SJSA1 (cell line): ENCODE results near the gene PLEKHM3. TPM values are rescaled to one million over a fixed set of nuclear protein-coding genes. Genes with fewer than 3 reads are reported as not detected.
"Not testable (repeated sequence)": the region's sequence is repeated elsewhere in the genome, so short reads cannot be mapped to it uniquely, and the experiment has no call there.

Experiments
- DNase-seq, 2 experiments: peaks; one replicate each; pipeline ENCODE4 v3.0.0-alpha.2; 2015 to 2020; ENCODE audit warnings: low spot score in 2 of 2, low read depth in 1 of 2
- H3K27ac ChIP-seq: fragments of 250-450 bp; sonication (Bioruptor Pico); 2 replicates; pipeline ENCODE4 v1.5.1; 2020; ENCODE audit warnings: mild to moderate bottlenecking, moderate library complexity
- H3K27me3 ChIP-seq: fragments of 250-450 bp; sonication (Bioruptor Pico); replicated peaks from 2 replicates; pipeline ENCODE4 v1.5.1; 2020; ENCODE audit warnings: mild to moderate bottlenecking, moderate library complexity
- H3K36me3 ChIP-seq: fragments of 250-450 bp; sonication (Bioruptor Pico); 2 replicates; pipeline ENCODE4 v1.5.1; 2020; ENCODE audit warnings: mild to moderate bottlenecking
- H3K4me1 ChIP-seq: fragments of 250-450 bp; sonication (Bioruptor Pico); replicated peaks from 2 replicates; pipeline ENCODE4 v1.6.1; 2021; ENCODE audit warnings: mild to moderate bottlenecking
- H3K4me3 ChIP-seq: fragments of 250-450 bp; sonication (Bioruptor Pico); 2 replicates; pipeline ENCODE4 v1.5.1; 2020; ENCODE audit warnings: mild to moderate bottlenecking
- H3K9me3 ChIP-seq: fragments of 250-450 bp; sonication (Bioruptor Pico); replicated peaks from 2 replicates; pipeline ENCODE4 v1.5.1; 2020; ENCODE audit warnings: mild to moderate bottlenecking
- total RNA-seq: library from RNA; depleted of rRNA; stranded (reverse); fragments of >200 nt; shearing (Covaris generic); gene quantifications from 2 replicates; pipeline ENCODE4 v1.2.3, GENCODE V29; 2014

PLEKHM3 gene
- total RNA-seq, 1 experiment from 2014 or later: 5.8 TPM

DNA sequence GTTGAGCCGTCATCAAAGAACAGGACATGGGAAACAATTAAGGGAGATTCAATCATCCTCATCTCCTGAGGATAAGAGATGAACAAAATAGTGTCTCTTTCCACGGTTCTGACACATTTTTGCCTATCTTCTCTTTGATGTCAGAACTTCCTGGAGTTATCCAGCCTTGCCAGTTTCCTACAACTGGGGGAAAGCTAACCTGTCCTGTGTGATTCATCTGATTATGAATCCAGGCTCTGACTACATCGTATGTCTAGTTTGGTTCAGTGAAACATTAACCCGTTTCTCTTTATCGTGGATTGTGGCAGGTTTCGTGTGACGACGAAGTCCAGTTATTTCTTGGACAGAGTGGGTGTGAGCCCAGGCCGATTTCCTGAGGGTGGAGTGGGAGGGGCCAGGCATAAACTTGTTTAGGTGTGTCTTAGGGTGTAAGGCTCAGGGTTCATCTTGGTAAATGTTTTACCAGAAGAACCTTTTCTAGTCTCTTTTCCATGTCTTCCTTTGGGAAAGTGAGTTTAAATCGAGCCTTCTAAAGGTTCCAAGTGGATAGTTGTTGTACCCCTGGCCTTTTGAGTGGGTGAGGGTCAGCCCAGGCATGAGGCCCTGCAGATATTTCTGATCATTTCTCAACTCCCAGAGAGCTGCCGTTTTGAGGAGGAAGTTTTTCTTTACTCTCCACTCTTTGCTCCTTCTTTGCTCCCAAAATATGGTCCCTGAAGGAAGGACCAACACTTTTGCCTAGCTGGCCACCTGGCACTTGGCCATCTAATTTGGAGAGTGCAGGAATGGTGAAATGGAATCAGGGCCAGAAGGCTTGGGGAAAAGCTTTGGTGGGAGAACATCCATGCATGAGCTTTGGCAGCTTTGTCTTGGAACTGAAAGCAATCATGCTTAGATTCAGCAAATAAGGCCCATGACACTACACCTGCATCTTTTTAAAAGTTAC, 205.2 kb downstream of the PLEKHM3 start:
- Histone ChIP-seq H3K4me1 (no peaks in the 10 kb centered on the region), H3K27me3 (no peaks in the 10 kb centered on the region), H3K36me3 (no peaks in the 10 kb centered on the region), H3K9me3 (no peaks in the 10 kb centered on the region), H3K4me3 (no peak overlapping the region), H3K27ac (no peak overlapping the region)
- no peak for DNase-seq

DNA sequence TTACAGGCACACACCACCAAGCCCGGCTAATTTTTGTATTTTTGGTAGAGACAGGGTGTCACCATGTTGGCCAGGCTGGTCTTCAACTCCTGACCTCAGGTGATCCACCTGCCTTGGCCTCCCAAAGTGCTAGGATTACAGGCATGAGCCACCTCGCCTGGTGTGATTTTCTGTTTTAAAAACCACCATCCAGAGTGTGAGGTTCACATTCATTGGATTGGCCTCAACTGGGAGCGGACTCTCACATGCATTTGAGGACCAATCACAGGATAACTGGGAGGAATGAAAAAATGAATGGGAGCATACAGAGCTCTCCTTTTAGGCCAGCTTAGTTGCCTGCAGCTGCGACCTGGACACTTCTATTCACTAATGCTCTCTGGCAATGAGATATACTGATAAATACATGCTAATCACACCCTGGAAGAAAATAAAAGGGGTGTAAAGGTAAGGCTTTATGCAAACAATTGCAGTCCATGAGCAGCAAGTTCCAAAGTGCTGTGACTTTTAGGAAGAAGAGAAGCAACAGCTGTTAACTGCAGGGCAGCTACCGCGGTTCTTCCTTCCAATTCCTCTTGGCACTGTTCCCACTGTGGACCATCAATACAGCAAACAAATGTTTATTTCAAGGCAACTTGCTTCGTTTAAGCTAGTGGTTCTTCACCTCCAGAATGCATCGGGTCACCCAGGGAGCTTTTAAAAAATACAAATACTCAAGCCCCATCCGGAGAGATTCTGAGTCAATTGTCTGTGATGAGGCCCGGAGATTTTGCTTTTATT, 206.1 kb downstream of the PLEKHM3 start:
- no peaks in the 10 kb centered on the region for H3K27me3 ChIP-seq
- no peaks in the 10 kb centered on the region for H3K36me3 ChIP-seq
- H3K9me3 ChIP-seq: no peaks in the 10 kb centered on the region
- no peak overlapping the region for H3K4me3 ChIP-seq
- no peak overlapping the region for H3K27ac ChIP-seq
- no peak for DNase-seq
- no peaks in the 10 kb centered on the region for H3K4me1 ChIP-seq

DNA sequence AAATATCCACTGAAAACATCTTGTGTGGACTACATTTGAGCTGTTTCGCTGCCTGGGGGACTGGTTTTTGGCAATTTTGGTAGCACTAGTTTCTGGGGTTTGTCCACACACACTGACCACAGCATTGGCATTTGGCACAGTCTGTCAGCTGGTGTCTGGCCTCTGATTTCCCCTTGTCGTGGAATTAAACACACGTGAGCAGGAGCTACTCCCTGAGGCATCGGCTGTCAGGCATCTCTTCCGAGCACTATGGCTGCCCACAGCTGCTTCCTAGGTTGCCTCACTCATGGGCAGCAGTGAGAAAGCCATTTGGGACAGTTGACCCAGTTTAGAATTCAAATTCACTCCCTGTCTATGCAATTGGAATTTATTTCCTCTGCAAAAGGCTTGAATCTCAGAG, 208.8 kb downstream of the PLEKHM3 start:
- H3K36me3 ChIP-seq: no peaks in the 10 kb centered on the region
- no peaks in the 10 kb centered on the region for H3K27me3 ChIP-seq
- H3K9me3 ChIP-seq: no peaks in the 10 kb centered on the region
- H3K4me3 ChIP-seq: no peak overlapping the region
- H3K4me1 ChIP-seq: no peaks in the 10 kb centered on the region
- H3K27ac ChIP-seq: no peak overlapping the region
- no peak for DNase-seq

DNA sequence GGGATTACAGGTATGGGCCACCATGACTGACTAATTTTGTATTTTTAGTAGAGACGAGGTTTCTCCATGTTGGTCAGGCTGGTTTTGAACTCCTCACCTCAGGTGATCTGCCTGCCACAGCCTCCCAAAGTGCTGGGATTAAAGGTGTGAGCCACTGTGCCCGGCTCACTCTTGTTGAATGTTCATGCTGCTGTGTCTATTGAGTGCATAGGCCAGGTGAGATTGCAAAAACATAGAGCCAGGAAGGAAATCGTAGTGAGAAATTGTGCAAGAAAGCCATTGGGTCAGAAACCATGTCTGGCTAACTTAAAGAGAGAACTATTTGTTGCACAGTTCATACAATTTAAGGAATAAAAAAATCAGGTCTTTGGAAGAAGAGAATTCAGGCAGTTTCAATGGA, 210.1 kb downstream of the PLEKHM3 start:
- H3K4me3 ChIP-seq: no peak overlapping the region
- no peaks in the 10 kb centered on the region for H3K9me3 ChIP-seq
- no peaks in the 10 kb centered on the region for H3K36me3 ChIP-seq
- no peak overlapping the region for H3K27ac ChIP-seq
- DNase-seq: no peak
- H3K27me3 ChIP-seq: no peaks in the 10 kb centered on the region
- H3K4me1 ChIP-seq: no peaks in the 10 kb centered on the region

DNA sequence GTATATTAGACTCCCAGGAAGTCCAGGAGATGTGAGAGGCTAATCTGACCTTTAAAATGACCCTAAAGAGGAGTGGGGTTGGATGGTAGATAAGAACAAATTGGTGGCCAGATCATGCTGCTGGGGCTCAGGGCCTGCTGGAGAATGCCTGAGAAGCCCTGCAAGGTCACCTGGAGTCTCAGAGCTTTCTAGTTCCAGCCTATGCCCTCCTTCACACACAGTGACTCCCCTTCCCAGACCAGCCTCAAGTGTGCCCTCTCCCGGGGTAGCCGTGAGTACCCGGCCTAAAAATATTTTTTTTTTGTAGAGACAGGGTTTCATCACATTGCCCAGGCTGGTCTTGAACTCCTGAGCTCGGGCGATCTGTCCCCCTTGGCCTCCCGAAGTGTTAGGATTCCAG, 211.4 kb downstream of the PLEKHM3 start:
- no peak for DNase-seq
- no peaks in the 10 kb centered on the region for H3K4me1 ChIP-seq
- H3K27me3 ChIP-seq: no peaks in the 10 kb centered on the region
- no peak overlapping the region for H3K4me3 ChIP-seq
- H3K27ac ChIP-seq: no peak overlapping the region
- no peaks in the 10 kb centered on the region for H3K36me3 ChIP-seq
- H3K9me3 ChIP-seq: no peaks in the 10 kb centered on the region

DNA sequence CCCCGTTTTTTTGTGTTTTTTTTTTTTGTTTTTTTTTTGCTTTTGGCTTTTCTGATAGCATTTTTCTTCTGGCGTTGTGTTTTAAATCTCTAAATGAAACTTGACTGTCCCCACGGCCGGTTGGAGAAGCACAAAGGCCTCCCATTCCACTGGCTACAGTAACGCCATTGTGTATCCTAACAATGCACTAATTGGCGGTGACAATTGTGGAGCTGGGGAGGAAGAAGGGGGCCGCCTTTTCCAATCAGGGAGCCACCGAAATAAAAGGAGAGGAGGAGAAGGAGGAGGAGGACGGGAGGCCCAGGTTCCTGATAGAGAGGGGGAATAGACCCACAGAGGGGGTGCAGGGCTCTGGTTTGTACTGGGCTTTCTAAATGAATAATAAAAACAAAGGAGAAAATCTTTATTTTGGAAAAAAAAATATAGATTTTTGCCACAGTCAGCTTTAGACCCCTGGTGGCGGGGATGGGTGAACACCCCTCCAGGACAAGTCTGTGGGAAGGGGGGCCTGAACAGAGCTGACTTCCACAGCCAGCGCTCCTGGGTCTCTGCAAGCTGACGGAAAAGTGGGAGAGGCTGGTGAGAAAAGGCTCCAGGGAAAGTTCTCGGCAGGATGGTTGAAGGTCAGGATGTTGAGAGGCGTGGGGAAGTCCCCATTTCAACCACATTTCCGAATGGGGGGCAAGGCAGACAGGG, 212.0 kb downstream of the PLEKHM3 start:
- Histone ChIP-seq H3K27me3 (no peaks in the 10 kb centered on the region), H3K4me1 (no peaks in the 10 kb centered on the region), H3K27ac (no peak overlapping the region), H3K36me3 (no peaks in the 10 kb centered on the region), H3K9me3 (no peaks in the 10 kb centered on the region), H3K4me3 (no peak overlapping the region)
- DNase-seq: no peak

DNA sequence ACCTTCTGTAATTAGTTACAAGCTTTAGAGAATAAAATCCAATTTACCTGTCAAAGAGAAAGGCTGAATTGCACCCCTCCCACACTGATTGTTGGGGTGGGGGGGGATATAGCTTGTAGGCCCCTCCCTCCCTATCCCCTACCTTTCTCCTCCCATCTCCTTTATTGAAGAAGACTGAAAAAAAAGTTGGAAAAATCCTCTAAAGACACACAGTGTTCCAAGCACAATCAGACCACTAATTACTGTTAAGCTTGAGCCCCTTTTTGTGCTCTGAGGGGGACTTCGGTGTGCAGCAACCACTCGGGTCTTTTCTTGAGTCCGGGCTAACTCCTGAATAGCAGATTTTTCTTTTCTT, 212.6 kb downstream of the PLEKHM3 start:
- H3K27me3 ChIP-seq: no peaks in the 10 kb centered on the region

DNA sequence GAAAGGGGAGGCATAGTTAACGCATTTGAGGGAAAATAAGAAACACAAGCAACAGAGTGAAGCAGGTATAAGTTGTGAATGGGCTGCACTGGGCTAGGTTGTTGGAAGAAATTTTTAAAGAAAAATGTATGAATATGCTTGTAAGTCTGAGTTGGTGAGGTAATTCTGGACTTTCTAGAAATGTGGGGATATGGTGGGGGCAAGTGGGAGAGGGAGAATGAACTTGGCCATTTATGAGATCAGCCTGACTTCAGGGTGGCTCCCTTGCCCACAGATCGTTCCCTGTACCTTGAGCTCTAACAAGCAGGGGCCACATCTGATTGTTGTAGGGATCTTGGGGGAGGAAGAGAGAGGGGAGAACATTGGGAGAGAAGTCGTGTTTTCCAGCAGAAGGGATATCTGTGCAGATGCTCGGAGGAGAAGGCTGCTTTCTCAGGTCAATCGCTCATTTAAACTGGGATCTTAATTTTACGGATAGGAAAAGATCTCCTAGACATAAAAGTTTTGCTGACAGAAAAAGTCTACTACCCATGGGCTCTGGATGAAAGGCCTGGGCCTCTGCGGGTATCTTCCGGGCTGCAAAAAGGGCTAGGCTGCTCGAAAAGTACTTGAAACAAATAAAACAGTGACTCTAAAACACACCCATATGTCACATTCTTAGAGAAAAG, 213.1 kb downstream of the PLEKHM3 start:
- Histone ChIP-seq H3K4me1 (no peaks in the 10 kb centered on the region), H3K27ac (no peak overlapping the region), H3K27me3 (no peaks in the 10 kb centered on the region), H3K9me3 (no peaks in the 10 kb centered on the region), H3K4me3 (no peak overlapping the region), H3K36me3 (no peaks in the 10 kb centered on the region)
- DNase-seq: no peak

More for the DNA sequence above, 212.6 kb downstream of the PLEKHM3 start:
- no peak overlapping the region for H3K27ac ChIP-seq
- H3K9me3 ChIP-seq: no peaks in the 10 kb centered on the region
- H3K4me1 ChIP-seq: no peaks in the 10 kb centered on the region
- DNase-seq: no peak
- H3K36me3 ChIP-seq: no peaks in the 10 kb centered on the region
- H3K4me3 ChIP-seq: no peak overlapping the region

DNA sequence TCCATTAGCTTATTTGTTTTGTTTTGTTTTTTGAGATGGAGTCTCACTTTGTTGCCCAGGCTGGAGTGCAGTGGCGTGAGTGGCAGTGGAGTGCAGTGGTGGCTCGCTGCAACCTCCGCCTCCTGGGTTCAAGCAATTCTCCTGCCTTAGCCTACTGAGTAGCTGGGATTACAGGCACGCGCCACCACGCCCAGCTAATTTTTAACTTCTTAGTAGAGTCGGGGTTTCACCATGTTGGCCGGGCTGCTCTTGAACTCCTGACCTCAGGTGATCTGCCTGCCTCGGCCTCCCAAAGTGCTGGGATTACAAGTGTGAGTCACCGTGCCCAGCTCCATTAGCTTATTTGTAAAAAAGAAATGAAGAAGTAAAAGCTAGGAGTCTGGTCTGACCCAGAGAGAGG, 213.7 kb downstream of the PLEKHM3 start:
- DNase-seq, H3K4me1 ChIP-seq, H3K27ac ChIP-seq, H3K9me3 ChIP-seq, H3K27me3 ChIP-seq, H3K36me3 ChIP-seq, H3K4me3 ChIP-seq: not testable (repeated sequence)

DNA sequence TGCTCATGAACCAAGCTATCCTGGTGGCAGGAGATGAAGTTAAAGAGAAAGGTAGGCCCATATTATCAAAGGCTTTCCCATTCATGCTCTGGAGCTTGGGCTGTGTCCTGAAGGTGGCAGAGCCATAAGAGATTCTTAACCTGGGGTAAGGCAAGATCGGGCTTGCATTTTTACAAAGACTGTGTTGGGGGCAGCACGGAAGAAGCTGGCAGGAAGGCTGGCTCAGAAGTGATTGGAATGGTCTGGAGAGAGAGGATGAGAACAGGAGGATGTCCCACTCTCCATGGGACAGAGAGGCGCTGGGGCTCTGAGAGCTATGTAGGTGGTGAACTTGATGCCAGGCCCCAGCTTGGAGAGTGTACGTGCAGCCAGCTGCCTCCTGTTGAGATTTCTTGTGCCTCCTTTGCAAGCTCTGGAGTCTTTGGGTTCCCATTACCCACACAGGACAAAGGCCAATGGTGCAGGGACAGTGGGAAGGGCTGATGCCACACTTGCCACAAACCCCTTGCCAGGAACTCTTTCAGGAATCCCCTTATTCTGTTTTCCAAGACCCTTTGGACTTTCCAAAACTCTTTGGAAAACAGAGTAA, 215.0 kb downstream of the PLEKHM3 start:
- H3K4me3 ChIP-seq: no peak overlapping the region
- no peak for DNase-seq
- no peak overlapping the region for H3K27ac ChIP-seq
- H3K9me3 ChIP-seq: no peaks in the 10 kb centered on the region
- H3K27me3 ChIP-seq: no peaks in the 10 kb centered on the region
- H3K36me3 ChIP-seq: no peaks in the 10 kb centered on the region
- no peaks in the 10 kb centered on the region for H3K4me1 ChIP-seq

DNA sequence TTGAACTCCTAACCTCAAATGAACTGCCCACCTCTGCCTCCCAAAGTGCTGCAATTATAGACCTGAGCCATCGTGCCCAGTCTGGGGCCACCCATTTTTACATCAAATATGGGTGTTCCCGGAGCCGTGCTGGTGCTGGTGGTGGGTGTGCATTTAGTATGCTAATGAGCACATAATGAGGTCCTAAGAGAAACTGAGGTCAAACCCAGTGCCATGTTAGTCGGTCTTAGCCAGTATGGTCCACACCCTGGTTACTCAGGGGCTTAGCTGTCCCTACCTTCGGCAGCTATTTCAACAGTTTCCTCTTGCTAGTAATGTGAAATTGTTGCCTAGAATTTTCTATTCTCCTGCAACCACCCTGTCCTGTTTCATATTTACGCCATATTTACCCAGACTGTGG, 217.2 kb downstream of the PLEKHM3 start:
- H3K27ac ChIP-seq: no peak overlapping the region
- H3K4me1 ChIP-seq: no peaks in the 10 kb centered on the region
- no peaks in the 10 kb centered on the region for H3K9me3 ChIP-seq
- no peaks in the 10 kb centered on the region for H3K36me3 ChIP-seq
- DNase-seq: no peak
- no peak overlapping the region for H3K4me3 ChIP-seq
- no peaks in the 10 kb centered on the region for H3K27me3 ChIP-seq

DNA sequence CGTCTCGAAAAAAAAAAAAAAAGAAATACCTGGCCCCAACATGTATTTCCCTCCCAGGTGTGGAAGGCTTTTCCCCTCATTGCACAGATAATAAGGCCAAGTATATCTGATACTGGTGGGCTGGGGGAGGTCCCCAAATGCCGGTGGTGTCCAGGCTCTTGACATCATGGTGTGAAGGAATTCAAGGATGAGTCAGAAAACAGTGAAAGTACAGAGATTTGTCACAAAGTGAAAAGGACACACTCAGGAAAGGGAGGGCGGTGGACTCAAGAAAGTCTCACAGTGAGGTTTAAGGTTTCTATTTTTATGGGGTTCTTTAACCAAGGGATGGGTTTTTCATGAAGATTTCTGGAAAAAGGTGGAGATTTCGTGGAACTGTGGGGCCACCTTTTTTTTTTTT, 217.8 kb downstream of the PLEKHM3 start:
- no peaks in the 10 kb centered on the region for H3K27me3 ChIP-seq
- no peak for DNase-seq
- H3K9me3 ChIP-seq: no peaks in the 10 kb centered on the region
- no peak overlapping the region for H3K4me3 ChIP-seq
- no peaks in the 10 kb centered on the region for H3K4me1 ChIP-seq
- no peak overlapping the region for H3K27ac ChIP-seq
- H3K36me3 ChIP-seq: no peaks in the 10 kb centered on the region

DNA sequence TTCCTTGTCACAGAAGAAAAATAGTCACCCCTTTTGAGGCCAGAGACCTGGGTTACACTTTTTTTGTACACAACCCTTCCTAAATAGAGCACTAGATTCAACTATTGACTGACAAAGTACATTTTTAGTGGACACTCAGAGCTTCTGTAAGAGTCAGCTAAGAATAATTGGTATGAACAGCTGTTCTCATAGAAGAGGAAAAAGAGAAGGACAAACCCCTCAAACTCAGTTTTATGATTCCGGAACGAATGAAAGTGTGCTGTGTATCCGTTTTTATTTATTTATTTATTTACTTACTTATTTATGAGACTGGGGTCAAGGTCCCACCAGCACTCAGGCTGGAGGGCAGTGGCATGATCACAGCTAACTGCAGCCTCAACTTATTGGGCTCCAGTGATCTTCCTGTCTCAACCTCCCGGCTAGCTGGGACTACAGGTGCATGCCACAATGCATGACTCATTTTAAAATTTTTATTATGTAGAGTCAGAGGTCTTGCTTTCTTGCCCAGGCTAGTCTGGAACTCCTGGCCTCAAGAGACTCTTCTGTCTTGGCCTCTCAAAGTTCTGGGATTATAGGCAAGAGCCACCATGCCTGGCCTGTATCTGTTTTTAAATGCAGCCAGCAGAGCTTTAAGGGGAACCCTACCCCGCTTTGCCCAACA, 219.6 kb downstream of the PLEKHM3 start:
- Histone ChIP-seq H3K4me1 (no peaks in the 10 kb centered on the region), H3K27ac (no peak overlapping the region), H3K4me3 (no peak overlapping the region), H3K27me3 (no peaks in the 10 kb centered on the region), H3K36me3 (no peaks in the 10 kb centered on the region), H3K9me3 (no peaks in the 10 kb centered on the region)
- DNase-seq: no peak
